ENCODE measurements around the gene PPARA.

DNA sequence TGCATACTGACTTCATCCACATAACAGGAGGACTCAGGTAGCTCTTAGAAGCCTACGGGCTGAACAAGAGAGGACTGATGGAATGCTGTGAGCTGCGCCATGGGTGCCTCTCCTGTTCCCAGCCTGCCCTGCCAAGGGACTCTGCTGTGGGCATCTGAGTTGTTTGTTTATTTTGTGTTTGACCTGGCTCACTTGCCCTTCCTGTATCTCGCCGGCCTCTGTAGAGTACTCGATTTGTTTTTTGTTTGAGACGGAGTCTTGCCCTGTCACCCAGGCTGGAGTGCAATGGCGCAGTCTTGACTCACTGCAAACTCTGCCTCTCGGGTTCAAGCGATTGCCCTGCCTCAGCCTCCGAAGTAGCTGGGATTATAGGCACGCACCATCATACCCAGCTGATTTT, 119.2 kb downstream of the PPARA start:
- TF ChIP-seq, protein P1, sequence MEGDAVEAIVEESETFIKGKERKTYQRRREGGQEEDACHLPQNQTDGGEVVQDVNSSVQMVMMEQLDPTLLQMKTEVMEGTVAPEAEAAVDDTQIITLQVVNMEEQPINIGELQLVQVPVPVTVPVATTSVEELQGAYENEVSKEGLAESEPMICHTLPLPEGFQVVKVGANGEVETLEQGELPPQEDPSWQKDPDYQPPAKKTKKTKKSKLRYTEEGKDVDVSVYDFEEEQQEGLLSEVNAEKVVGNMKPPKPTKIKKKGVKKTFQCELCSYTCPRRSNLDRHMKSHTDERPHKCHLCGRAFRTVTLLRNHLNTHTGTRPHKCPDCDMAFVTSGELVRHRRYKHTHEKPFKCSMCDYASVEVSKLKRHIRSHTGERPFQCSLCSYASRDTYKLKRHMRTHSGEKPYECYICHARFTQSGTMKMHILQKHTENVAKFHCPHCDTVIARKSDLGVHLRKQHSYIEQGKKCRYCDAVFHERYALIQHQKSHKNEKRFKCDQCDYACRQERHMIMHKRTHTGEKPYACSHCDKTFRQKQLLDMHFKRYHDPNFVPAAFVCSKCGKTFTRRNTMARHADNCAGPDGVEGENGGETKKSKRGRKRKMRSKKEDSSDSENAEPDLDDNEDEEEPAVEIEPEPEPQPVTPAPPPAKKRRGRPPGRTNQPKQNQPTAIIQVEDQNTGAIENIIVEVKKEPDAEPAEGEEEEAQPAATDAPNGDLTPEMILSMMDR (conservative IDR thresholded peaks at IDR 0.05; ENCODE audit: low read depth, low read length) = no peak
- TF ChIP-seq MAZ (IDR thresholded peaks at IDR 0.05; ENCODE audit: borderline replicate concordance, low read depth, low read length) = no peak

Measured in IMR-90 (cell line).